OCI-LY3 (cell line): ENCODE measurements around the gene TBL3.

Experiments
- H2AFZ ChIP-seq: fragments of 200-600, 300-600 bp; shearing (Covaris generic); 2 replicates; pipeline ENCODE4 v1.6.0; 2014; ENCODE audit warnings: antibody characterized with exemption, low read depth, low read length
- H3K27ac ChIP-seq: fragments of 200-600, 300-600 bp; sonication (generic); 2 replicates; pipeline ENCODE4 v1.5.1; 2014; ENCODE audit warnings: mild to moderate bottlenecking, low read length, moderate library complexity, mixed read lengths
- H3K27me3 ChIP-seq: fragments of 200-600, 300-600 bp; sonication (generic); 2 replicates; pipeline ENCODE4 v1.6.1; 2014; ENCODE audit warnings: low read depth, low read length, mixed read lengths
- H3K36me3 ChIP-seq: fragments of 200-600, 300-600 bp; sonication (generic); replicated peaks from 2 replicates; pipeline ENCODE3; 2014; ENCODE audit warnings: low read depth, low read length, mixed read lengths
- H3K4me1 ChIP-seq: fragments of 300-600, 200-600 bp; sonication (generic); 2 replicates; pipeline ENCODE4 v1.6.1; 2014; ENCODE audit warnings: low read length, mixed read lengths
- H3K4me2 ChIP-seq: fragments of 200-600, 300-600 bp; sonication (generic); 2 replicates; pipeline ENCODE4 v1.6.1; 2014; ENCODE audit warnings: low read length, mixed read lengths
- H3K4me3 ChIP-seq: fragments of 300-600, 200-600 bp; sonication (generic); 2 replicates; pipeline ENCODE4 v1.5.1; 2014; ENCODE audit warnings: antibody characterized with exemption, mild to moderate bottlenecking, low read length, moderate library complexity
- H3K79me2 ChIP-seq: fragments of 300-600, 200-600 bp; shearing (Covaris generic); 2 replicates; pipeline ENCODE4 v1.6.1; 2014; ENCODE audit warnings: mild to moderate bottlenecking, low read length, mixed read lengths
- H3K9ac ChIP-seq: fragments of 300-600, 200-600 bp; shearing (Covaris generic); 2 replicates; pipeline ENCODE4 v1.6.0; 2014; ENCODE audit warnings: mild to moderate bottlenecking, low read length, moderate library complexity
- H3K9me3 ChIP-seq: fragments of 200-600, 300-600 bp; shearing (Covaris generic); 2 replicates; pipeline ENCODE4 v1.6.1; 2014; ENCODE audit warnings: low read length, mixed read lengths; ENCODE audit not compliant: insufficient read depth
- H4K20me1 ChIP-seq: fragments of 200-600, 300-600 bp; sonication (generic); 2 replicates; pipeline ENCODE4 v1.6.1; 2016; ENCODE audit warnings: low read length, mixed read lengths; ENCODE audit not compliant: insufficient read depth
- CTCF ChIP-seq: fragments of 200-600, 300-600 bp; sonication (generic); IDR thresholded peaks from 2 replicates; pipeline ENCODE4 v1.5.1; 2014; ENCODE audit warnings: antibody characterized with exemption, low read length, low read depth
- EZH2phosphoT487 ChIP-seq: fragments of 200-600 bp; shearing (Covaris generic); IDR thresholded peaks from 2 replicates; pipeline ENCODE4 v1.6.1; 2018; ENCODE audit warnings: antibody characterized with exemption, mixed run types, low read depth

TBL3 gene

GRCh38 chr16:1945559-1946391, 26.1 kb upstream of the TBL3 start:
- Histone ChIP-seq H3K9me3 (no peaks in the 10 kb centered on the region), H3K4me3 (no peak overlapping the region), H3K27ac (no peak overlapping the region), H3K27me3 (no peaks in the 10 kb centered on the region), H3K4me1 (peaks cover 21% of the 10 kb centered on the region), H3K79me2 (peaks cover 19% of the 10 kb centered on the region), H3K4me2 (no peak overlapping the region), H2AFZ (no peak overlapping the region), H3K9ac (no peak overlapping the region), H3K36me3 (peaks cover 5% of the 10 kb centered on the region), H4K20me1 (peaks cover 9% of the 10 kb centered on the region)
- TF ChIP-seq EZH2phosphoT487 (no peak), CTCF (no peak)

DNA sequence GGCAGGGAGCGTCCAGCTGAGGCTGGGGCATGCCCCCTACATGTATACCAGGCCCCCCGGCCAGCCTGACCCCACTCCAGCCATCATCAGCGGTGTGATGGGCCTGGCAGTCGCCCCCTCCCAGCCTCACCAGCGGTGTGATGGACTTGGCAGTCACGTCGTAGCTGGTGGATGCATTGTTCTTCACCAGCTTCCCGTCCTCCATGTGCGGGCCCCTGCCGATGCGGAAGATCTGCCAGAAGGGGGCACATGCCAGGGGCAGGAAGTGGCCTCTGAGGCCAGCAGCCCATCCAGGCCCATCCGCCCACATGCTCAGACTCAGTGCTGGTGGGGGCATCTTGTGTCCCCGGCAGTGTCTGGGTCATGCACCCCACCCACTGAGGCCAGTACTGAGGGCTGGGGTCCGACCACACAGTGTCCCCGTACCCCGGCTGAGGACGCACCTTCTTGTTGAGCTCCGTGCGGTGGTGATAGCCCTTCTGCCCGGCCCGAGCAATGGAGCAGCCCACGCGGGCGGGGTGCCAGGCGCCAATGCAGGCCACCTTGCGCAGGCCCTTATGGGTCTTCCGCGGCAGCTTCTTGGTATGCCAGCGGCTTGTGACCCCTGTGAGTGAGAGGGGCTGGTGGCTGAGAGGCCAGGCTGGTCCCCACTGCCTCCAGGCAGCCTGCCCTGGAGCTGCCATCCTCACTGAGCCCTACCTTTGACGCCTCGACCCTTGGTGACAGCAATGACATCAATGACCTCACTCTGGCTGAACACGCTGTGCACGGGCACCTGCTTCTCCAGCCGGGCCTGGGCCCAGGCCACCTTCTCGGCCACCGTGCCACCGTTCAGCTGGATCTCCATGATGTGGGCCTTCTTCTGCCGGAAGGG, 25.1 kb upstream of the TBL3 start:
- no peak for TF ChIP-seq EZH2phosphoT487
- TF ChIP-seq CTCF = no peak
- Histone ChIP-seq H3K4me3 (no peak overlapping the region), H3K9me3 (no peaks in the 10 kb centered on the region), H4K20me1 (peaks cover under 1% of the 10 kb centered on the region; the same call in 1 of the 2 replicates), H3K4me2 (no peak overlapping the region), H2AFZ (no peak overlapping the region), H3K27ac (no peak overlapping the region), H3K27me3 (no peaks in the 10 kb centered on the region), H3K9ac (no peak overlapping the region), H3K79me2 (peaks cover 13% of the 10 kb centered on the region), H3K36me3 (no peaks in the 10 kb centered on the region), H3K4me1 (peaks cover 11% of the 10 kb centered on the region)

GRCh38 chr16:1947369-1947670, 24.5 kb upstream of the TBL3 start:
- no peak overlapping the region for H3K27ac ChIP-seq
- H3K36me3 ChIP-seq = no peaks in the 10 kb centered on the region
- TF ChIP-seq EZH2phosphoT487 = no peak
- no peak for TF ChIP-seq CTCF
- H2AFZ ChIP-seq = no peak overlapping the region
- H3K9me3 ChIP-seq = no peaks in the 10 kb centered on the region
- H3K4me3 ChIP-seq = no peak overlapping the region
- H3K4me2 ChIP-seq = no peak overlapping the region
- H4K20me1 ChIP-seq = no peaks in the 10 kb centered on the region
- no peak overlapping the region for H3K9ac ChIP-seq
- H3K79me2 ChIP-seq = peaks cover 7% of the 10 kb centered on the region
- H3K4me1 ChIP-seq = peaks cover 6% of the 10 kb centered on the region
- H3K27me3 ChIP-seq = no peaks in the 10 kb centered on the region

DNA sequence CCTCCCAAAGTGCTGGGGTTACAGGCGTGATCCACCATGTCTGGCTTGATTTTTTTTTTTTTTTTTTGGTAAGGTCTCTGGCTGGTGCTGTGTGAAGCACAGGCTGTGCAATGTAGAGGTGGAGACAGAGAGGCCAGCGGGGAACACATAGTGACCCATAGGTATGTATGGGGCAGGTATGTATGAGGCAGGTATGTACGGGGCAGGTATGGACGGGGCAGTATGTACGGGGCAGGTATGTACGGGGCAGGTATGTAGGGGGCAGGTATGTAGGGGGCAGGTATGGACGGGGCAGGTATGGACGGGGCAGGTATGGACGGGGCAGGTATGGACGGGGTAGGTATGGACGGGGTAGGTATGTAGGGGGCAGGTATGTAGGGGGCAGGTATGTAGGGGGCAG, 22.3 kb upstream of the TBL3 start:
- Histone ChIP-seq H3K4me2 (no peak overlapping the region), H3K79me2 (no peaks in the 10 kb centered on the region), H4K20me1 (no peaks in the 10 kb centered on the region), H3K4me1 (no peaks in the 10 kb centered on the region), H3K9ac (no peak overlapping the region), H3K27me3 (no peaks in the 10 kb centered on the region), H3K9me3 (no peaks in the 10 kb centered on the region), H3K4me3 (no peak overlapping the region), H3K27ac (no peak overlapping the region), H2AFZ (no peak overlapping the region), H3K36me3 (no peaks in the 10 kb centered on the region)
- no peak for TF ChIP-seq EZH2phosphoT487
- no peak for TF ChIP-seq CTCF
